Right renal pelvis (tissue), 4 donors: ENCODE measurements around the gene ASTN2. TPM values are rescaled to one million over a fixed set of nuclear protein-coding genes. Genes with fewer than 3 reads are reported as not detected.
"Not testable (repeated sequence)": the region's sequence is repeated elsewhere in the genome, so short reads cannot be mapped to it uniquely, and the experiment has no call there.

ENCODE experiments used
- DNase-seq, 4 donors: peaks; one replicate each; pipeline ENCODE4 v3.0.0-alpha.2; 2013; ENCODE audit warnings: low read depth in 4 of 4, low spot score in 3 of 4, missing footprints in 1 of 4
- polyA plus RNA-seq, 4 donors: library from polyadenylated mRNA; unstranded; fragments of 120-200 nt; gene quantifications; one replicate each; pipeline ENCODE4 v1.2.1, GENCODE V29; 2013; ENCODE audit not compliant: insufficient read length in 4 of 4

The ASTN2 gene
- polyA plus RNA-seq, 4 donors = 15.1 to 17.7 (median 16.1) TPM

DNA sequence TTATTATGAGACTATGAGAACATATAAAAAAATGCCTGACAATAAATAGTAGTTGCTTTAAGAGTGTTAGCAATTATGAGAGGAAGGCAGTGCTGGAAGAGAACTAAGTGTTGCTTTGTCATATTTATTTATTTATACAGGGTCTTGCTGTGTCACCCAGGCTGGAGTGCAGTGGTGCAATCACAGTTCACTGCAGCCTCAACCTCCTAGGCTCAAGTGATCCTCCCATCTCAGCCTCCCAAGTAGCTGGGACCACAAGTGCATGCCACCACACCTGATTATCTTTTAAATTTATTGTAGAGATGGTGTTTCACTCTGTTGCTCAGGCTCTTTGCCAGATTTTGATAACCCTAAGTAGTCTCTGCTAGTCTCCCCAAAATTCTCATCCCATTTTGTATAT is 724.1 kb downstream of the ASTN2 start:
- DNase-seq = not testable (repeated sequence)

DNA sequence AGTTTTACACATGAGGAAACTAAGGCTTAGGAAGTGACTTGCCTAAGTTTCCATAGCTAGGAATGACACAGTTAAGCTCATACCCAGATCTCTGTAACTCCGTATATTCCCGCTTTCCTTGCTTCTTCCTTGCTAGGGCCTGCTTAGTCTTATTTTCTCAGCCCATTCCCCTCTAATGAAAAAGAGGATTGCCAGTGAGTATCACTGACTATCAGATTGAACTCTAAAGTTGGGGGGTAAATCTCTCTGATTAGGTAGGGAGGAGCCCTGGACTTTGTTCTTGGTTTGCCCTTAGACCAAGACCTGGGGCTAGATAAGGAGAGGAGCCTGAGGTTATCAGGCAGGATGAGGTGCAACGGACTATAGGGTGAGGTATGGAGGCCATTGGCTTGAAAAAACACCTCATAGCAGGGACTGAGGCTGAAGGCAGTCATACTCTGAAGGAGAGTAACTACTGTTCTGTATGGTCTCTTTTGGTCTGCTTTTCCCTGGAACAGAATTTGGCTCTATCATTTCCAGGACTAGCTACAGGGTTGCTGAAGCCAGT is 725.3 kb downstream of the ASTN2 start:
- DNase-seq = no peak

DNA sequence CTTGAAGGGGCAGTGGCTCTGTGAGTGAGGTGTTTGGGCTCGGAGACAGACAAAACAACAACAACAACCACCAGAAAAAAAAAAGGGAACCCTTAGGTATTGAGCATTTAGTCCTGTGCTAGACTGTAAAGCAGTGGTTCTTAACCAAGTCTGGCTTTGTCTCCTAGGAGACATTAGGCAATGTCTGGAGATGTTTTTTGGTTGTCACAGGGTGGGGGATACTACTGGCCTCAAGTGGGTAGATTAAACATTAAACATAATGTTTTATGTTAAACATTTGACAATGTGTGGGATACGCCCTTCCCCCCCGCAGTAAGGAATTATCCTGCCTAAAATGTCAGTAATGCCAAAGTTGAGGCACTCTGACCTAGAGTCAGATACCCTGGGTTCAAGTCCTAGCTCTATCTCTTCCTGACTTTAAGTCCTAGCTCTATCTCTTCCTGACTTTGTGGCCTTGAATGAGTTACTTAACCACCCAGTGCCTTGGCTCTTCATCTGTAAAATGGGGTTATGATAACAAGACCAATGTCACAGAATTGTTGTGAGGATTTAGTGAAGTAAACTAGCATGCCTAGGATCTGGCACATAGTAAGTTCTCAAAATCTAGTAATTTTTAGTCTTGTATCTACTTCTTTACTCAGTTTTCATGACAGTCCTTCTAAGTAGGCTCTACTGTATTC is 725.9 kb downstream of the ASTN2 start:
- no peak for DNase-seq

DNA sequence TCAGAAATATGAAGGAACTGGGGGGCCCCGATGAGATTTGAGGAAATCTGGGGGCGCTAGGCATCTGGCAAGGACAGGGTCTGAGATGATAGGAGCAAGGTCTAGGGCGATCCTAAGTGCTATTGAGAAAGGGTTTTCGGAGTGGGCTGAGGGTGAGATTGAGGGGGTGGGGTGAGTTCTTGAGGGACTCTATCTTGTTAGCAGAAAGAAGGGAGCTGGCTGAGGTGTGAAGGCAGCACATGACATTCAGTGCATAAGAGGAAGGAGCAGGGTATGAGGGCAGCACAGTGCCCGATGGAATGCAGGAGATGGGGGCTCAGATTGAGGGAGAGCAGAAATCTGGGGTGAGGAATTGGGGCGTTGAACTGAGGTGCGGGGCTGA is 727.1 kb downstream of the ASTN2 start:
- peak in 1 of 4 donors; percentile 16 for DNase-seq

DNA sequence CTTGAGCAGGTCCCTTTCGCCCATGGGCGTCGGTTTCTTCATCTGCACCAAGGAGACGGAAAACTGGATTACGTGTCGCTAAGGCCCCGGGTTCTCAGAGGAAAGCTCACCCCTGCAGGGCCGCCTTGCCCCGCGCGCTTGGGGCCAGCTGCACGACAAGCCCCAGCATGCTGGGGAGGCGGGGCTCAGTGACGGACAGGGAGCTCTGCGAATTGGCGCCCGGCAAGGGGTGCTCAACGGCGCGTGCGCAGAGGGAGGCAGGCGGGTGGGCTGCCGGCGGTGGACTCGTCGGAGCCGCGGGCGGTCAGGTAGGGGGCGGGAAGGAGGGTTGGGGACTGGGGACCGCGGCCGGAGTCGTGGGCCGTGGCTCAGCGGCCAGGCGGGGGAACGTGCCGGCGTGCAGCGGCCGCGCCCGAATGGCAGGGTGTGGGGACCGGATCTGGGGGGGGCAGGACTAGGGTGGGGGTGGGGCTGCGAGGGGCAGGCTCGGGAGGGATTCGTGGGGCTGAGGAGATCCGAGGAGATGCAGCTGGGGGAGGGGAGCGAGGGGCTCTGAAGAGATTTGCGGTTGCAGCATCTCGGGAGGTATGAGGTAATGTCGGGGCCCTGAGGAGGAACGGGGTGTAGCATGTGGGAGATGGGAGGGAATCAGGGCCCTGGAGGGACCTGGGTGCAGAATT is 727.6 kb downstream of the ASTN2 start, which contains the start of gene TRIM32:
Gene TRIM32 (plus strand): TSS at position 232 of the 680 bp plus-strand sequence. CDS start 10,438 bp downstream, outside the sequence.
- DNase-seq = peak; percentile 82 to 88 (median 87)

DNA sequence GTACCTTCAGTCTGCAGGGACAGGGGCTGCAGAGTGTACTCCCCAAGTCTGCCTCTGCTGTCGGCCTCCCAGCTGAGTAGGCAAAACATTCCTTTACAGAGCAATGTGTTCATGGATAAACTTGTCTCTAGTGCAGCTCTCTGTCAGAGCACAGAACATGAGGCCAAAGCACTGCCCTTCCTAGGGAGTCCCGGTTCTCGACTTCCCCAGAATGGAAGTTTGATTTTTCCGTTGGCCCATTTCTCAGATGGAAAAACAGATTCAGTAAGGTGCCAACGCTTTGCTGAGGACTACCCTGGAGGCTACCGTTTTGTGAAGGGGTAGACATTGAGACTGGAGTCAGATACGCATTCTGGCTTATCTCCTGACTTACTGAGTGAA is 728.2 kb downstream of the ASTN2 start:
- DNase-seq = peak in 1 of 4 donors; percentile 14

DNA sequence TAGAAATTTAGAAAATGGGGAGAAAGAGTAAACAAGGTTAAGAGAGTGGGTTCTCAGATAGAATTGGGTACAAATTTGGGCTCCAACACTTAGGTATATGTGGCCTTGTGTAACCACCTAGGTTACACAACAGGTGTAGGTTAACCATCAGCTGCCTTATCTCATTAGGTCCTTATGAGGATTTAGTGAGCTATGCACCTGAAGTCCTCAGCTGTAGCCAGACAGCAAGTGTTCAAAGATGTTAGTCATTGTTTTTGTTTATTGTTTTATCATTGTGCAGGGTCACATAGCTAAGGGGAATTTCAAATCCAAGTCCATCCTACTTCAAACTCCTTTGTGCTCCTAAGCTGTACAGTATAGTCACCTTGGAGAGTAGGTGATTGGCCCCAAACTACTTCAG is 728.7 kb downstream of the ASTN2 start:
- DNase-seq = no peak

DNA sequence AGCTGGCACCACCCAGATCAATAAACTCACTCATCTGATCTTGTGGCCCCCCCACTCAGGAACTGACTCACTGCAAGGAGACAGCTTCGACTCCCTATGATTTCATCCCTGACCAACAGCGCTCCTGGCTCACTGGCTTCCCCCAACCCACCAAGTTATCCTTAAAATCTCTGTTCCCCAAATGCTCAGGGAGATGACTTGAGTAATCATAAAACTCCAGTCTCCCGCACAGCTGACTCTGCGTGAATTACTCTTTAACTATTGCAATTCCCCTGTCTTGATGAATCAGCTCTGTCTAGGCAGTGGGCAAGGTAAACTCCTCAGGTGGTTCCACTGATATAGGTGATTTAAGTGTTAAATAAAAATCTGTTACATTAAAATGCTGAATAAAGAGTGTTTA is 729.7 kb downstream of the ASTN2 start:
- no peak for DNase-seq

DNA sequence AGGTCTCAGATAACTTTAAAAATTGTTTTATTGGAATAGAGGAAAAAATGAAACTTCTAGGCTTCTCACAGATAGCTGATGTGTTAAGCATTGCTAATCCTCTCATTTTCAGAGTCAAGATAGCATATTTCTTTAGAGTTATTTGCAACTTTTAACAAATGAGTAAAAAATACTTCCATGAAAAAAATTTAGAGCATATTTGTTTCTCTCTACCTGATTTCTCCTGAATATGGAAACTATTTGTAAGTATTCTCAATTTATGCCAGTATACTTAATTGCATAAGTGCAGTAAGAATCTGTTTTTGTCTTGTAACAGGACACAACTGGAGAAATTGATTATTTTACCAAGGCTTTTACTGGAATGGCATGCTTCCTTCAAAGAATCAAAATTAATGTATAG is 731.3 kb downstream of the ASTN2 start:
- DNase-seq = no peak

DNA sequence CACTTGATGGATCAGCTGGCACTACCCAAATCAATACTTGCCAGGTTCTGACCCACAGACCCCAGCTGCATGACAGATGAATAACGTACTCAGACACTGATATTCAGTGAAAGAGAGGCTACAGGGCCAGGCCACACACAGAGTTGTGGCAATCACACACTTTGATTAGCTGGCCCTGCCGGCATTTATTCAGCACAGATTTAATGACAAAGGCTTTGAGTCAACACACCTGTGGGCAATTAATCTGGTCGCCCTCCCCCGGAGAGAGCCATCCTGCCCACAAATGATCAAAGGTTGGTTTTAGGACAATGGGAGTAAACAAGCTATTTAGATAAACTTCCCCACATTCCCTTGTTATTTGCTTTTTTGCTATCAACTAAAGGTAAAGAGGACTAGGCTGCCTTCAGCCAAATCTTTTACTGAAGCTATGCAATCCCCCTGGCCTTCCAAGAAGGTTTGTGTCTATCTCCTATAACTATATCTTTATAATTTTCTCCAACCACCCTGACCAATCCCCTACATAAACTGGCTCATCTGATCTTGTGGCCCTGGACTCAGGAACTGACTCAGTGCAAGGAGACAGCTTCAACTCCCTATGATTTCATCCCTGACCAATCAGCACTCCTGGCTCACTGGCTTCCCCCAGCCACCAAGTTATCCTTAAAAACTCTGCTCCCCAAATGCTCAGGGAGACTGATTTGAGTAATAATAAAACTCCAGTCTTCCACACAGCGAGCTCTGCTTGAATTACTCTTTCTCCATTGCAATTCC is 740.5 kb downstream of the ASTN2 start:
- no peak for DNase-seq

DNA sequence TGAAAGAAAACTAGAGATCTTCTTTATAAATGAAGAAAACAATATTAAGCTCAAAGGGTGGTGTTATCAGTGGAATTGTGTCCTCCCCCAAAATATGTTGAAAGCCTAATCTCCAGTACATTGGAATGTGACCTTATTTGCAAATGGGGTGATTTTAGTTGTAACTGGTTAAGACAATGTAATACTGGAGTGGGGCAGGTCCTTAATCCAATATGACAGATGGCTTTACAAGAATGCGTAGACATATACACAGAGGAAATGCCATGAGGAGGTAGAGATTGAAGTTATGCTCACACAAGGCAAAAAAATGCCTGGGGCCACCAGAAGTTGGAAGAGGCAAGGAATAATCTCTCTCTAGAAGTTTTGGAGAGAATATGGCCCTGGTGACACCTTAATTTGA is 741.5 kb downstream of the ASTN2 start:
- DNase-seq = no peak

DNA sequence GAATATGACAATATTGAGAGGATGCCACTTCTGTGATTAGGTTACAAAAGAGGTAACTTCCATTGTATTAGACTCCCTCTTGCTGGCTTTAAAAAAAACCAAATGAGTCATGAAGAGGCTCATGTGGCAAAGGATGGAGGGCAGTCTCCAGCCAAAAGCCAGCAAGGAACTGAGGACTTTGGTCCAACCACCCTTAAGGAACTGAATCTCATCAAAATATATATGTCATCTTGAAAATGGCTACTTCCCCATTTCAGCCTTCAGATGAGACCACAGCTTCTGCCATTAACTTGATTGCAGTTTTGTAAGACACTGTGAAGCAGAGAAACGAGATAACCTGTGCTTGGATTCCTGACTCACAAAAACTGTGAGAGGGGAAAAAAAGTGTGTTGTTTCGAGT is 743.3 kb downstream of the ASTN2 start:
- DNase-seq = no peak

DNA sequence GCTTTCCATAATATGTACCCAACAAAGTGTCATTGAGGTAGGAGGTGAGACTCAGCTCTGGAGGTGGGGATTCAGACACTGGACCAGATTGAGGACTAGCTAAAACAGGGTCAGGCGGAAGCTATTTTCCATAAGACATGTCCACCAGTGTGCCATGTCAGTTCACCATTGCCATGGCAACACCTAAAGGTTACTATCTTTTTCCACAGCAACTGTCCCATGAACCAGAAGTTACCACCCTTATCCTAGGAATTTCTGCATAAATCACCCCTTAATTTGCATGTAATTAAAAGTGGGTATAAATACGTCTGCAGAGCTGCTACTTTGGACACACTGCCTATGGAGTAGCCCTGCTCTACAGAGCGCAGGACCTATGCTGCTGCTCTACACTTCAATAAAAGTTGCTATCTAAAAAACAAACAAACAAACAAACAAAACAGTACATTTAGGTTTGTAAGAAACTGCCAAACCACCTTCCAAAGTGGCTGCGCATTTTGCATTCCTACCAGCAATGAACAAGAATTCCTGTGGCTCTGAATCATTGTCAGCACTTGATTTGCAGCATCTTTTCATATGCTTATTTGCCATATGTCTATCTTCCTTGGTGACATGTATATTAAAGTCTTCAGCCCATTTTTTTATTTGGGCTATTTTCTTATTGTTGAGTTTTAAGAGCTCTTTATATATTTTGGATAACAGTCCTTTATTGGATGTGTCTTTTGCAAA is 745.7 kb downstream of the ASTN2 start:
- no peak for DNase-seq

DNA sequence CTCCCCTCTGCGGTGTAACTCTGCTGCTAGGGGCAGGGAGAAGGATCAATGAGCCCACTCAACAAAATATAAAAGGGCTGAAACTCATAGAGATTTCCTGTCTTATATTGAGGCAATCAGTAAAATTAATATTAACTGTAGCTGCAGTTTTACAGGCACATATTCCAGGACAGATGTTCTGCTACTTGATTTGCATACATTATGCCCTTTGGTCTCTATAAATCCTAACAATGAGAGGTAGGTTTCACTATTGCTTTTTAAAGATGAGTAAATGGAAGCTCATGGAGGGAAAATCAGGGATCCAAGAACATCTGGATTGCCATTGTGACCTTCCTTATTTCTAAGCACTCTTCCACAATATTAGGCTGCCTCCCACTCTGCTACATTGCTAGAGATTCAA is 751.3 kb downstream of the ASTN2 start:
- DNase-seq = no peak

DNA sequence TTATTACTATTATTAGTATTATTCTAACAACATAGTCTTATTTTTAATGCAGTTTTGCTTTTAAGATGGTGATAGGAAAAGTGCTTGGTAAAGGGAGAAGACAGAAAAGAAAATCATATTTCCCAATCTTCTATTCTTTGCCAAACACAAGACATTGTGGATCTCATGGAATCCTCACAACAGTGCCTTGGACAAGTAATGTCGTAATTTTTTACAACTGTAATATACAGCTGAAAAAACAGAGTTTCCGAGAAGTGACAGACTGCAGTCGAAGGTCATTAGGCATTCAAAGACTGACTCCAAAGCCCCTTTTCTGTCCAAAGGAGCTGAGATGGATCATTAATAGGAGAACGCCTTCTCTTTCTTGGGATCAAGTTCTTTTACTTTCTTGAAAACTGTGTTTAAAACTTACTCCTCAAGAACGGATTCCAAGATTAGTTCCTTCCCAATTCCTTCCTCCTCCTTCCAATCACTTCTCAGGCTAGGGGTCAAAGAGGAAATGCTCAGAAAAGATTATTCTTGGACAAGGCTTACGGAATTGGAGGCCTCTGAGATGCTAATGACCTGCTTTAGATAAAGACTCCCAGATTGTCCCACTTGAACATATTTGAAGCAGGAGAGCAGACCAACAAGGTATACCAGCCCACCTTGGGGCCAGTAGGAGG is 752.1 kb downstream of the ASTN2 start:
- peak in 1 of 4 donors; percentile 20 for DNase-seq

DNA sequence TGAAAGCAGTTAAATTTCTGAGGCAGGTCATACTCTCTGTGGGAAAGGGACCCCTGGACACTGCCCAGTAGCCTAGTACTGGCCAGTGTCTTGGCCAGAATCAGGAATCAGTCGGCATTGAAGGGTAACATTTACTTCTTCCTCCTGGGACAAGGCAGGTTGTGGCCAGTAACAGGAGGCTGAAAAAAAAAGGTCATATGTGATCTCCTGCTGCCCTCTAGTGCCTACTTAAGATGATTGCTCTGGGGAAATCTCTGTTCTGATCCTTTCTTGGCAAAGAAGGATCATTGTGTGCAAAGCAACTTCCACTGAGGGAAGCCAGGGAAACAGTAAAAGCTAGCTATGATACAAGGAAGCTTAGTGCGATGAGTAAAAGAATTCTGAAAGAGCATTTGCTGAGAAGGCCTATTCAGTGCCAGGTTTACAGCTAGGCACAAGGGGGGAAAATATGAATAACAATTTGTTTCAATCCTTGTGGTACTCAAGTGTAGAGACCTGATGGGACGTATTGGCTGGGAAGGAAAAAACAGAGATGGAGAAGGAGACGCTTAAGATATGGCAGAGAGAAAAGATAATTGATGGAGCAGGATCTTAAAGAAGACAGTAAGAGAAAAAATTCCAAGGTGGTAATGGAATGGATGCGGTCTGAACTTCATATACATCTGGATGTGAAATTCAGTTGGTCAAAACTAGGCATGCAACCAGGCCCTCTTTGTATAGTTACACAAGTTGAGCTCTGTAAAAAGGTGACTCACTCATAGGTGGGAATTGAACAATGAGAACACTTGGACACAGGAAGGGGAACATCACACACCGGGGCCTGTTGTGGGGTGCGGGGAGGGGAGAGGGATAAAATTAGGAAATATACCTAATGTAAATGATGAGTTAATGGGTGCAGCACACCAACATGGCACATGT is 753.6 kb downstream of the ASTN2 start:
- DNase-seq = peak; percentile 45 to 51 (median 49)

DNA sequence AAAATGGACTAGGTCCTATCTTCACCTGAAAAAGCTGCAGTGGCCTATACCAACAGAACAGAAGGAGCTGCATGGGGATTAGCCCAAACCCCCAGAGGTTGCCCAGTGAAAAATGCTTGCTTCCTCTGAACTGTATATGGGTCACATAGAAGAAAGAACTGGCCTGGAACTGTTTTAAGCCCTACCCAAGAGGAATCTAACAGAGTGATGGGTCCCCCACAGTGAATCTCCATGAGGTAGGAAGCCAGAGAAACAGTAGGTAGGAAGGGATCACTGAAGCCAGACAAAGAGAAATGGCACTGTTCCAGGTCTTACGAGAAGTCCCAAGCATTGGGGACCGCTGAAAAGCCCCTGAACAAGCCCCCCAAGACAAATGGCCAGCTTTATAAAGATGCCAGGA is 756.6 kb downstream of the ASTN2 start:
- DNase-seq = no peak

DNA sequence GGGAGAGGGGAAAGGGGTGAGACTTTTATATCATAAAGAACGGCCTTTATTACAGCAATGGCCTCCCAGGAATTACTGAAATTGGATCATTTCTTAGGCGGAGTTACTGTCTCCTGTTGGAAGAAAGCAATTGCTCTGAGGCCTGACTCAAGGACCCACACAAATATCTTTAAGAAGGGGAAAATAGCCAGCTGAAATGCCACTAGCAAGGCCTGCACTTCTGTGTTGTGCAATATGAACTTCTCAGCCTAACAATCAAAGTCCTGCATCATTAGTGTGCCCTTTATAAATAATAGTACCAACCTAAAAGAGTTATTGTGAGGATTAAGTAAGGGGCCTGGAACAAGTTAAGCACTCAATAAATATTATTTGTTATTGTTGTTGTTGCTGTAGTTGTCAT is 757.9 kb downstream of the ASTN2 start:
- DNase-seq = no peak

DNA sequence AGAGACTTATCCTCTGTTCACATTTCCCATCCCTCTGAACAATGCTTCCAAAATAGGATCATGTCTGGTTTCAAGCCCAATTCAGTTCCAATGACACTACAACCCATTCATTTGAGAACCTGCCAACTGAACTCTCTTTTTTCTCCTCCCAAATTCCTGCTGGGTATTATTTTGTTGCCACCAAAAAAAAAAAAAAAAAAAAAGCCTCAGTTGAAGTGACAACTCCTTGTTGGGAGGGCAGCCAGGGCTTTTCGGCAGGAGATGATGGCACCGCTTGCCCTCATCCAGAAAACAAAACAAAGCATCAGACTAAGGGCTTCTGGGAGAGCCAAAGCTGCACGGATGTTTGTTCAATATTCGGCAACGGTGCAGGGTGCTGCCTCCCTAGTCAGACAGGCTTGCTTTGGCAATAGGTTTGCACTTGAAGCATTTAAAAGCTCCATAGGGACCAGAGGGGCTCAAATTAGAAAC is 758.3 kb downstream of the ASTN2 start:
- no peak for DNase-seq
